HPDE6-E6E7 (cell line): Measurements from ENCODE around the gene ZSWIM7.
"Not testable (repeated sequence)": the region's sequence is repeated elsewhere in the genome, so short reads cannot be mapped to it uniquely, and the experiment has no call there.

Experiments
- DNase-seq: peaks from one replicate; pipeline ENCODE4 v3.0.0; 2011; ENCODE audit warnings: missing footprints; ENCODE audit errors: extremely low spot score

The ZSWIM7 gene

GRCh38 chr17:15957608-15958307 is 41.7 kb downstream of the ZSWIM7 start:
- DNase-seq, result no peak

DNA sequence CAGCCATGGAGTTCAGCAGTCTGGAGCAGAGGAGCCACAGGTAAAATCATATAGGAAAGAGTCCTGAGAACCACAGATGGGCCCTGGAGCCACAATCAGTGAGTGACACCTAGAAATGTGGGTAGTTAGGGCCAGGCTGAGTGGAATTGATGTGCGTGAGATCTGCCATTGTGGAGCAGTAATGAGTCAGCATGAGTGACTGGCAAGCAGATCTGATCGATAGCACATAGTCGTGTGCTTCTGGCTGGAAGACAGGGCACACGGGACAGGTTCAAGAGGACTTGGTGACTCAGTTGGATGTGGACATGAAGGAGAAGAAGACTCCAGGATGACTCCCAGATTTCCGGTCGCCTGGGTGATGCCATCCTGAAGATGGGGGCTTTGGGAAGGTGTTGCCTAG is 42.3 kb downstream of the ZSWIM7 start:
- DNase-seq, result no peak

GRCh38 chr17:15955793-15956541 is 43.5 kb downstream of the ZSWIM7 start:
- no peak for DNase-seq

DNA sequence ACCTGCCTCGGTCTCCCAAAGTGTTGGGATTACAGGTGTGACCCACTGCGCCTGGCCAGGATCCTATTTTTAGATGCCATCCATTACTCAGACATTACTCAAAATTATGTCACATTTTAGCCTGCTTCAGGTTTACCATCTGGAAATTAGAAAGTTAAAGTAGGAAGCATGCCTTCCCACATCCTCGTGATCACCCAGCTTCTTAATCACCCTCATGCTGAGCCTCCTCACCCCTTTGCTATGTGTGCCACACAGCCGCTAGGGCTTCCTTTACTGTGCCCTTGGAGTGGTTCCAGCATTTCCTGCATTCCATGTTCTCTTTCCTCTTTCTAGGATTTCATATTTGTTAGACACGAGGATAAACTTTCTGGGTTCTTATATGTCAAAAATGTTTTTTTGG is 45.3 kb downstream of the ZSWIM7 start:
- DNase-seq, result peak; percentile 74

DNA sequence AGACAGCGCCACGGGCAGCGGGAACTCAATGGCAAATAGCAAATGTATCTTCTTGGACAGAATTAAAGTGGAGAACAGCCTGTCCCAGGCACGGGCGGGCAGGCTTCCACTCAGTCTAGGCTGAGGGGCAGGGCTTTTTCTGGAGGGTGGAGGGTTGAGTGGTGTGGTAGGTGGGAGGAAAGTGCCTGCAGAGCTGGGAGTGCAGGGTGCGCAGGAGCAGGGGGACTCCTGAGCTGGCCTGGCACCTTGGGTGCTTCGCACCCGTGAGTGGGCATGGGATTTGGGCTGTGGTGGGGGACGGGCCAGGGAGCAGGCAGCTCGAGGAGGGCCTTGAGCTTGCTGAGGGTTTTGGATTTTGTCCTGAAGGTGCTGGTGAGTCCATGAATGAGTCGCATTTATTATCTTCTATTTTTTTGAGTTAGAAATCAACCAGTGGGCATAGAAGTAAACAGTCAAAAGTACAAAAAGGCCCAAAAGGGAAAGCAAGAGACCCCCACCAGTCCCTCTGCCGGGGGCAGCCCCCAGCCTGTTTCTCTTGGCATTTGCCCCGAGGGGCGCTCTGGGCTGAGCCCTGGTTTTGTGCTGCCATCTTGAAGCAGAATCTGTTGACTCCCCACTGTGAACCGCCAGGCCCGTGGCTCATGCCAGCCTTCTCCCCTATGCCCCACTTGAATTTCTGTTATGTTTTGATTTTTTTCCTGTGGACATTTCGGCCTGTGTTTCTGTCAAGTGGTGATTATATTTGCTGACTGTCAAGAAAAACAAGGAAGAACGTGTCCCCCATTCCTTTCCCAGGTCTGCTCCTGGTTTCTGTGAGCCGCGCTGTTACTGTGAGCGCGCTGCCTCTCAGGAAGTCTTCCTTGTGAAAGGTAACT is 46.4 kb downstream of the ZSWIM7 start:
- no peak for DNase-seq

- no peak for DNase-seq
Observed at GRCh38 chr17:15952048-15952532, 47.4 kb downstream of the ZSWIM7 start.

GRCh38 chr17:15951368-15952047 is 48.0 kb downstream of the ZSWIM7 start:
- DNase-seq, result no peak

GRCh38 chr17:15947976-15948752 is 51.3 kb downstream of the ZSWIM7 start:
- DNase-seq, result no peak

DNA sequence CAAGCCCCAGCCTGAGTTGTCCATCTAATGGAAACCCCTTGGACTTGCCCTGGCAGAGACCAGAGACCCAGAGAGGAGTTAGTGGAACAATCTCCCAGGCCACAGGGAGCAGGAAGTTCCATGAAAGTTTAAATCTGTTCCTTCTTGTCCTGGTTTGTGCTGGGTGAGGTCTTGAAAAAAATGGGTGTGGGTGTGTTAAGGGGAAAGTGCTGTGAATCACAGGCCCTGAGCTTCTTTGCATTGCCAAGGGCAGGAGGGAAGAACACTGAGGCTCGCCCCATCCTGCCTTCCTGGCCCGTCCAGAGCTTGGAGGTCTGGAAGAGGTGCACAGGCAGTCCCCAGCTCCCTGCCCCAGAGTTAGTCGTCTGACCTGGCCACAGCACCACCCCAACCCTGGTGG is 52.2 kb downstream of the ZSWIM7 start:
- DNase-seq, result peak; percentile 87

- no peak for DNase-seq
Observed at GRCh38 chr17:15946611-15947120, 52.8 kb downstream of the ZSWIM7 start.

DNA sequence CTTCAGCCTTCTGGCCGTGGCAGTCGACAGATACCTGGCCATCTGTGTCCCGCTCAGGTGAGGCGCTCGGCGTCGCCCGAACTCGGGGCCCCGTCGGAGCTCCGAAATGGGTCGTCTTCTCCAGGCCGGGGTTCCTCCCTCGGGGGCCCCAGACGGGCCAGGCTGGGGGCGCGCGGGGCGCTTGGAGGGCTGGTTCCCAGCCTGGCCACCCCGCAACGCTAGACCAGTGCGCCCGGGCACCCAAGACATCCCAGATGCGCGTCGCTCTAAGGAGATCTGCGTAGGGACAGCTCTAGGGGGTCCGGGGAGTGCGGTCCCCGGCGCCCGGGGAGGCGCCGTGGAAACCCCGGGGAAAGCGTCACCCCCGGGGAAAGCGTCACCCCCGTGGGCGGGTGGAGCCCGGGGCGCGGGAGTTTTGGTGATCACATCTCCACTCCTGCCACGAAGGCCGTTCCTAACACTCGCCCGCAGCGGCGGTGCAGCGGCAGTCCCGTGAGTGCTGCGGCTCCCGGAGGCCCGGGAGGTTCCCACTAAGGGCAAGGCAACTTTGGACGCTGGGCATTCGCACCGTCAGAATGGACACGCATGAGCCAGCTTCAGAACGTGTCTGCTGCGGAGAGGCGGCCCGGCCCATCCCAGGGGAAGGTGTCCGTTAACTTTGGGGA is 53.8 kb downstream of the ZSWIM7 start:
- no peak for DNase-seq

GRCh38 chr17:15944759-15945526 is 54.6 kb downstream of the ZSWIM7 start, which contains the start of gene ADORA2B:
Gene ADORA2B (plus strand): TSS chr17:15945130. CDS start chr17:15945249, 119 bp downstream.
- no peak for DNase-seq

DNA sequence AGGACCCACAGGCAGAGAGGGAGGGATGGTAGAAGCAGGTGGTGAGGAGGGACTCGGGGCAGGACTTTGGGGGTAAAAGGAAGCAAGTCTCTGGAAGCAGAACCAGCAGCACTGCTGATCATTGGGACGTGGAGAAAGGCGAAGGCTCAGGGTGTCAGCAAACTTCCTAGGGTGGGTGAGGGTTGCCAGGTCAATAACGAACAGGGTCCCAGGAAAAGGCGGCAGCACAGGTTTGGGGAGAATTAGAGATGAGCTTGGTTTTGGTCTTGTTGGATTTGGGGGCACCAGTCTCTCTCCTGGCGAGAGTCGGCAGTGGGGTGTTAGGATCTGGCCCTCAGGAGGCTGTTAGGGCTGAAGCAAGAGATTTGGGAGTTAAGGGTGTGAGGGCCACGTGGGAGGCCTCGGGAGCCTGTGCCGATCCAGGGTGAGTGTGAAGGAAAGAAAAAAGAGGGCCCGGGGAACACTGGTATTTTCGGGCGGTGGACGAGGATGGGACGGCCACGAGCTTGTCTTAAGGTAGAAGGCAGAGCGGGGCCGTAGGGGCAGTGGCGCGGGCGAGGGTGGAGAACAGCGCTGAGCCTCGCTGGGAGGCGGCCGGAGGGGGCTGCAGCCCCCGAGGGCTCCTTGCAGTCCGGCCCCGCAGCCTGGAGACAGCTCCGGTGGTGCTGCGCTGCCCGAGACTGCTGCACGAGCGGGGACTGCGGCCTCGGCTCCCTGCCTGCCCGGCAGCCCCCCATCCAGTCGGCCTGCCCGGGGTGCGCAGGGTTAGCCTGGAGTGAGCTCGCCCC is 55.3 kb downstream of the ZSWIM7 start:
- DNase-seq, result no peak

DNA sequence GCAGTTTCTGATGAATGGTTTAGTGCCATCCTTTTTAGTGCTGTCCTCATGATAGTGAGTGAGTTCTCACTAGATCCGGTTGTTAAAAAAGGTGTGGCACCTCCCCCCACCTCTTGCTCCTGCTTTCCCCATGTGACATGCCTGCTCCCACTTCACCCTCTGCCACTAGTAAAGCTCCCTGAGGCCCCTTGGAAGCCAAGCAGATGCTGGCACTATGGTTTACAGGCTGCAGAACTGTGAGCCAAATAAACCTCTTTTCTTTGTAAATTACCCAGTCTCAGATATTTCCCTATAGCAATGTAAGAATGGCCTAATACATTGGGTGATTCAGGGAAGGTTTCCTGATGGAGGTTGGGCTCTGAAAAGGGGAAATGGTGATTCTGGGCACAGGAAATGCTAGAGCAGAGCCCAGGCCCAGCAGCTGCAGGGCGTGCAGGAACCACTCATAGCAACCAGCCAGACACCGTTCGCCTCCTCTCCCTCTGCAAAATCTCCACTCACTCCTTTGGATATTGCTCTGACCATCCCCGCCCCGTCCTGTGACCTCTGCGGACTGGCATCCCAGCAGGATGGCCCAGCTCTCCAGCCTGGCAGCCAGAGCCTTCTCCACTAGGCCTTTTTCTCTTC is 57.2 kb downstream of the ZSWIM7 start:
- DNase-seq, result no peak

DNA sequence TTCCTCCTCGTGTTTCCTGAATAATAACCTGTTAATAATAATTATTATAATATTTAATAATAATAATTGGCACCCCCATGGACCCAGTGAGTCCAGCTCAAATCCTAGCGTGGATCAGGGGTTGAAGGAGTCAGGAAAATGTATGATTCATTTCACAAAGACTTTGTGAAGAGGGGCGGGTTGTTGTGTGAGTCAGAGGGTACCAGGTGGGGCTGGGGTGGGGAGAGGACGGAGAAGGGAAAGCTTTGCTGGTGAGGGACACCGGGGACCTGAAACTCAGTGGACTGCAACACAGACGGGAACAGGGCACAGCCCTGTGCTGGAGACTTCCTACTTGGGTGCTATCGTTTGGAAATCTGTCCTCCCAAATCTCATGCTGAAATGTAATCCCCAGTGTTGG is 57.7 kb downstream of the ZSWIM7 start:
- DNase-seq, result no peak

DNA sequence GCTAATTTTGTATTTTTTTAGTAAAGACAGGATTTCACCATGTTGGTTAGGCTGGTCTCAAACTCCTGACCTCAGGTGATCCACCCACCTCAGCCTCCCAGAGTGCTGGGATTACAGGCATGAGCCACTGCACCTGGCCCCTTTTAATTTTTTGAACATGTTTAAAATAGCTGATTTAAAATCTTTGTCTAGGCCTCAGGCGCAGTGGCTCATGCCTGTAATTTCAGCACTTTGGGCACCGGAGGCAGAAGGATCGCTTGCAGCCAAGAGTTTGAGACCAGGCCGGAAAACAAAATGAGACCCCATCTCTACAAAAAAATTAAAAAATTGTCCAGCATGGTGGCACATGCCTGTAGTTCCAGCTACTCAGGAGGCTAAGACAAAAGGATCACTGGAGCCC is 63.0 kb downstream of the ZSWIM7 start:
- DNase-seq, result not testable (repeated sequence)

DNA sequence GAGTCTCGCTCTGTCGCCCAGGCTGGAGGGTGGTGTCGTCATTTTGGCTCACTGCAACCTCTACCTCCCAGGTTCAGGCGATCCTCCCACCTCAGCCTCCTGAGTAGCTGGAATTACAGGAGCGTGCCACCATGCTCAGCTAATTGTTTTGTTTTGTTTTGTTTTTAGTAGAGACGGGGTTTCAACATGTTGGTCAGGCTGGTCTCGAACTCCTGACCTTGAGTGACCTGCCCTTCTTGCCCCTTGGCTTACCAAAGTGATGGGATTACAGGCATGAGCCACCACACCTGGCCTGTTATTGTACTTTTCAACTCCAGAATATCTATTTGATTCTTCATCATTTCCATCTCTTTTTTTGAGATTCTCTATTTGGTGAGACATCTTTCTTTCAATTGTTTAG is 63.6 kb downstream of the ZSWIM7 start:
- DNase-seq, result no peak

DNA sequence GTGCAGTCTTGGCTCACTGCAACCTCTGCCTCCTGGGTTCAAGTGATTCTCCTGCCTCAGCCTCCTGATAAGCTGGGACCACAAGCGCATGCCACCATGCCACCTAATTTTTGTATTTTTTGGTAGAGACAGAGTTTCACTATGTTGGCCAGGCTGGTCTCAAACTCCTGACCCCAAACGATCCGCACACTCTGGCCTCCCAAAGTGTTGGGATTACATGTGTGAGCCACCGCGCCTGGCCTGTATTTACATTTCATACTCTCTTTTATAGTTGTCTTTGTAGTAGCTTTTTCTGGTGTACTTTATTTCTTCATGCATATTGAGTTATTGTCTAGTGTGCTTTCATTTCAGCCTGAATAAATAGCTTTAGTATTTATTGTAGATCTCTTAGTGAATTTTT is 64.6 kb downstream of the ZSWIM7 start:
- no peak for DNase-seq
